T-helper 1 cell treated with Interleukin-12 subunit alpha and Interleukin-12 subunit beta and Interleukin-4 antibody, amounts not matched to agents 30 μg/mL and 1 μg/mL, for 36 hours (primary cell): ENCODE measurements around the gene EGLN2.
"Not testable (repeated sequence)": the region's sequence is repeated elsewhere in the genome, so short reads cannot be mapped to it uniquely, and the experiment has no call there.

ENCODE experiments used
- H3K27ac Mint-ChIP-seq: one replicate; pipeline ENCODE4 v1.8.0; 2021; ENCODE audit warnings: mild to moderate bottlenecking, mixed read lengths
- H3K27me3 Mint-ChIP-seq: one replicate; pipeline ENCODE4 v1.8.0; 2021; ENCODE audit warnings: low read depth, mixed read lengths
- H3K36me3 Mint-ChIP-seq: one replicate; pipeline ENCODE4 v1.8.0; 2021; ENCODE audit warnings: low read depth, mixed read lengths
- H3K4me1 Mint-ChIP-seq: one replicate; pipeline ENCODE4 v1.8.0; 2021; ENCODE audit warnings: low read depth, mixed read lengths
- H3K4me3 Mint-ChIP-seq: one replicate; pipeline ENCODE4 v1.8.0; 2021; ENCODE audit warnings: mild to moderate bottlenecking, moderate library complexity, mixed read lengths
- H3K9me3 Mint-ChIP-seq: one replicate; pipeline ENCODE4 v1.8.0; 2021; ENCODE audit warnings: mixed read lengths

The EGLN2 gene

DNA sequence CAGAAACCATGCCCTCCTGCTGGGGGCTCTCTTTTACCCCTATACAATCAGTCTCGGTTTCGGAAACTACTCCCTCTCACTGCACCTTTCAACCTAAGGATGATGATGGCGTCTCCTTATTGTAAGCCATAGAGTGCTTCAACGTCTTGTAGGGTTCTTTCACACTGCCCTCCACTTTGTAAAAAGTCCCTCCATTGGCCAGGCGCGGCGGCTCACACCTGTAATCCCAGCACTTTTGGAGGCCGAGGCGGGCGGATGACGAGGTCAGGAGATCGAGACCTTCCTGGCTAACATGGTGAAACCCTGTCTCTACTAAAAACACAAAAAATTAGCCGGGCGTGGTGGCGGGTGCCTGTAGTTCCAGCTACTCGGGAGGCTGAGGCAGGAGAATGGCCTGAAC lies 31.8 kb downstream of the EGLN2 start:
- H3K36me3 Mint-ChIP-seq, result peaks cover 16% of the 10 kb centered on the region
- not testable (repeated sequence) for H3K27me3 Mint-ChIP-seq, H3K4me3 Mint-ChIP-seq, H3K9me3 Mint-ChIP-seq, H3K27ac Mint-ChIP-seq
- peaks cover 18% of the 10 kb centered on the region for H3K4me1 Mint-ChIP-seq

DNA sequence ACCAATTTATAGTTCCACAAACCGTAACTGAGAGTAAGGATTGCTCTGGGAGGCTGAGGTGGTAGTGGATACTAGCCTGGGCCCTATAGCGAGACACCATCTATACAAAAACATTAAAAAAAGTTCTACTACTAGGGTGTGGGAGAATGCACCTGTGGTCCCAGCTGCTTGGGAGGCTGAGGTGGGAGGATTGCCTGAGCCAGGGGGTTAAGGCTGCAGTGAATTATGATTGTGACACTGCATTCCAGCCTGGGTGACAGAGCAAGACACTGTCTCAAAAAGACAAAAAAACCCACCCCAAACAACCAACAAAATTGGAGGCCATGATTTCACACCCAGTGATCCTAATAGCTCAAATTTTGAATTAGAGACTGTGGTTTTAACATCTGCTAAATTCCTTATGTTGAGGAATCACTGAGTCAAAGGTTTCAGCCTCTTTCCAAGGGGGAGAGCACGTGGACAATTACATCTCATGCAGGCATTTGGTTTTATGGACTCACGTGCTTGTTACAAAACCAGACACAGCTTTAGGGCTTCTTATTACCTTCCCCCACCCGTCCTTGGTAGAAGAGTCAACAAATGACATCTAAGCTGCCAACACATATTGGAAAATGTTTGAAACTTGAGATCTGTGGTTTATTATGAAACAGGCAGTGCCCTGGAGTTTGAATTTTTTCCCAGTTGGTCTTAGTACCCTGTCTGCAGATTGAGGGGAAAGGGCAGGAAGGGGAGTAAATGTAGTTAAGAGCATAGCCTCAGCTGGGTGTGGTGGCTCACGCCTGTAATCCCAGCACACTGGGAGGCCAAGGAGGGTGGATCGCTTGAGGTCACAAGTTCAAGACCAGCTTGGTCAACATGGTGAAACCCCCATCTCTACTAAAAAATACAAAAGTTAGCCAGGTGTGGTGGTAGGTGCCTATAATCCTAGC lies 32.8 kb downstream of the EGLN2 start:
- H3K27me3 Mint-ChIP-seq, result no peaks in the 10 kb centered on the region
- peaks cover 12% of the 10 kb centered on the region for H3K4me1 Mint-ChIP-seq
- no peak overlapping the region for H3K27ac Mint-ChIP-seq
- peaks cover 13% of the 10 kb centered on the region for H3K36me3 Mint-ChIP-seq
- no peak overlapping the region for H3K4me3 Mint-ChIP-seq
- peaks cover 3% of the 10 kb centered on the region for H3K9me3 Mint-ChIP-seq

DNA sequence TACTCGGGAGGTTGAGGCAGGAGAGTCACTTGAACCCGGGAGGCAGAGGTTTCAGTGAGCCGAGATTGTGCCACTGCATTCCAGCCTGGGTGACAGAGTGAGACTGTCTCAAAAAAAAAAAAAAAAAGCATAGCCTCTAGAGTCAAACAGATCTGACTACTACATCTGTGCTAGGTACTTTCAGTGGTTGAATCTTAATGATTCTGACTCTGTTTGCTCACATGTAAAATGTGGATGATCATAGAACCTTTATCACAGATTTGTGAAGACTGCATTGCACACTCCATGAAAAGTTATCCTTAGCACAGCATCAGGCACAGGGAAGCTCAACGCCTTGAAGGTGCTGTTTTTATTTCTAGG lies 33.4 kb downstream of the EGLN2 start:
- not testable (repeated sequence) for H3K36me3 Mint-ChIP-seq, H3K4me3 Mint-ChIP-seq, H3K9me3 Mint-ChIP-seq, H3K4me1 Mint-ChIP-seq, H3K27me3 Mint-ChIP-seq, H3K27ac Mint-ChIP-seq

DNA sequence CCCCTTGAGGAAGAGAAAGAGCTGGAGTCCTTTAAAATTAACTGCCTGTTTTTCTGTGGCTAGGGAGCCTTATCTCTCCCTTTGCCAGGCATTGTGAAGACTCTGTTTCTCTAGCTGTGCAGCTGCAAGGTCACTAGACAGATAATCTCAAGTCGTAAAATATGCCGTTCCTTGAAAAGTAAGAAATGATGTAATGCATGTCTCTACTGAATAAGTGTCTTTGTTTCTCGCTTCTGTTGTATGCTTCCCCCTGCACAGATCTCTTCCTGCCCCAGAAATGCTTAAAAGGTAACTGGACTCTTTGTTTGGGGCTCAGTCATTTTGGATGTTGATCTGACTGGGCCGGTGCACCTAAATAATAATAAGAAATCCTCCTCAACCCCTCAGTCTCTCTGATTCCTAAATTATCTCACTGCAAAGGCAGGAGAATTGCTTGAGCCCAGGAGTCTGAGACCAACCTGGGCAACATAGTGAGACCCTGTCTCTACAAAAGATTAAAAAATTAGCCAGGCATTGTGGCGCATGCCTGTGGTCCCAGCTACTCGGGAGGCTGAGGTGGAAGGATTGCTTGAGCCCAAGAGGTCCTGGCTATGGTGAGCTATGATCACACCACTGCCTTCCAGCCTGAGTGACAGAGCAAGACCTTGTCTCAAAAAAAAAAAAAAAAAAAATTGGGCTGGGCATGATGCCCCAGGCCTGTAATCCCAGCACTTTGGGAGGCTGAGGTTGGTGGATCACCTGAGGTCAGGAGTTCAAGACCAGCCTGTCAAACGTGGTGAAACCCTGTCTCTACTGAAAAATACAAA lies 34.9 kb downstream of the EGLN2 start:
- H3K4me1 Mint-ChIP-seq, H3K27me3 Mint-ChIP-seq, H3K4me3 Mint-ChIP-seq, H3K9me3 Mint-ChIP-seq, H3K27ac Mint-ChIP-seq, H3K36me3 Mint-ChIP-seq: not testable (repeated sequence)

DNA sequence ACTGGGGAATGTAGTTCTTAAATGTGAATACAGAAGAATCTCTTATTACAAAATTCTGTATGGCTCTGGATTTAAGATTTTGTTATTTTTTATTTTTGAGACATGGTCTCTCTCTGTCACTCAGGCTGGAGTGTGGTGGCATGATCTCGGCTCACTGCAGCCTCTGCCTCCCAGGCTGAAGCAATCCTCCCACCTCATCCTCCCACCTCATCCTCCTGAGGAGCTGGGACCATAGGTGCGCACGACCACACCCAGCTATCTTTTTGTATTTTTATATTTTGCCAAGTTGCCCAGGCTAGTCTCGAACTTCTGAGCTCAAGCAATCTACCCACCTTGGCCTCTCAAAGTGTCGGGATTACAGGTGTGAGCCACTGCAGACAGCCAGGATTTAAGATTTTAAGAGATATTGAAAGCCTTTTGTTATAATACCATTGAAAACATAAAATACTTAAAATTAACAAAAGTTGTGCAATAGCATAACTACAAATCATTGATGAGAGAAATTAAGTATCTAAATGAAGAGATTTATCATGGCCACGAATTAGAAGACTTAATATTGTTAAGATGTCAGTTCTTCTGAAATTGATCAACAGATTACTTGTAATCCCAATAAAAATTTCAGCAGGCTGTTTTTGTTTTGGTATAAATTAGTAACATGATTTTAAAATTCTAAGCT lies 37.9 kb downstream of the EGLN2 start:
- Mint-ChIP-seq H3K27me3 (peaks cover 22% of the 10 kb centered on the region), H3K9me3 (no peaks in the 10 kb centered on the region), H3K4me3 (no peak overlapping the region), H3K4me1 (peaks cover 5% of the 10 kb centered on the region), H3K27ac (no peak overlapping the region), H3K36me3 (no peaks in the 10 kb centered on the region)

DNA sequence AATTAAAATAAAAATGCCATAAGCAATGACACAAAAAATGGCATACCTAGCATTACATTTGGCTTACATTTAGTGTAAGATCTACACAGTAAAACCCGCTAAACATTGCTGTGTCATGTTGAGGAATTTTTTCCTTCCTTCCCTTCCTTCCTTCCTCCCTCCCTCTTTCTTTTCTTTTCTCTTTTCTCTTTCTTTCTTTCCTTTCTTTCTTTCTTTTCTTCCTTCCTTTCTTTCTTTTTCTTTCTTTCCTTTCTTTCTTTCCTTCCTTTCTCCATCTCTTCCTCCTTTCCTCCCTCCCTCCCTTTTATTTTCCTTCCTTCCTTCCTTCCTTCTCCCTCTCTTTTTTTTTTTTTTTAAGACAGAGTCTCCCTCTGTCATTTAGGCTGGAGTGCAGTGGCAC lies 39.5 kb downstream of the EGLN2 start:
- peaks cover 22% of the 10 kb centered on the region for H3K27me3 Mint-ChIP-seq
- H3K36me3 Mint-ChIP-seq, H3K9me3 Mint-ChIP-seq, H3K27ac Mint-ChIP-seq, H3K4me1 Mint-ChIP-seq, H3K4me3 Mint-ChIP-seq: not testable (repeated sequence)

DNA sequence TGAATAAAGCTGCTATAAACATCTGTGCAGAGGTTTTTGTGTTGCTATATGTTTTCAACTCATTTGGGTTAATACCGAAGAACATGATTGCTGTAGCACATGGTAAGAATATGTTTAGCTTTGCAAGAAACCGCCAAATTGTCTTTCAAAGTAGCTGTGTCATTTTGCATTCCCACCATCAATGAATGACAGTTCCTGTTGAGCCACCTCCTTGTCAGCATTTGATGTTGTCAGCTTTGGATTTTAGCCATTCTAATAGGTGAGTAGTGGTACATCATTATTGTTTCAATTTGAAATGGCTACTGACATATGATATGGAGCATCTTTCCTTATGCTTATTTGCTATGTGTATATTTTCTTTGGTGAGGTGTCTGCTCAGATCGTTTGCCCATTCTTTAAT lies 43.0 kb downstream of the EGLN2 start:
- H3K4me3 Mint-ChIP-seq, H3K27ac Mint-ChIP-seq, H3K36me3 Mint-ChIP-seq, H3K9me3 Mint-ChIP-seq: not testable (repeated sequence)
- Mint-ChIP-seq H3K4me1 (peaks cover 20% of the 10 kb centered on the region), H3K27me3 (peaks cover 27% of the 10 kb centered on the region)

DNA sequence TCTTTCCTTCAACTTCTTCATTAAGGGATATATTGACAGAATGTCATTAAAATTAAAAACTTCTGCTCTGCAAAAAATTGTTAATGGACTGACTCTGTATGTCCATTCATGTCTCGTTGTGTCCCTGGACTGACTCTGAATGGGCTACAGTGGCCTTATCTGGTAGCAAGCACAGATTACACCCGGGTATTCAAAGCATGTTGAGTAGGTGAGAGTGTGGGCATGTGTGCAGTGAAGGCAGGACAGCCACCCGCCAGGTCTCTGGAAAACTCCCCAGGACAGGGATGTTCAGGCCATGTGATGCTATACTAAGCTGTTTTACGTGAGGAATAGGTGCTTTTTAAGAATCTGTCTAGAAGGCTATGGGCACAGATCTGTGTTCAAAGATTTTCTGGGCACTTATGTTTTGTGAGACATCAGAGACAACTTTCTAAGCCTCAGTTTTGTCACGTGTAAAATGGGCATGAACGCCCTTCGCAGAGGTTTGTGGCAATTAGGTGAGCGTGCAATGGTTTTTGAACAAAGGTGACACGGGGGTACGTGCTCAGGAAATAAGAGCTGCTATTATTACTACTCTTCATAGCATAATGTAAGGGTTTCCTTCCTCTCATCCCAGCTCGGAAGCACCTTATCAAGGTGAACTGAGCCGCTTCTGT lies 44.1 kb downstream of the EGLN2 start:
- H3K36me3 Mint-ChIP-seq, H3K9me3 Mint-ChIP-seq: not testable (repeated sequence)
- Mint-ChIP-seq H3K4me3 (peak overlapping the region; percentile 62), H3K27ac (peak overlapping the region; percentile 36), H3K4me1 (peaks cover 20% of the 10 kb centered on the region), H3K27me3 (peaks cover 37% of the 10 kb centered on the region)

DNA sequence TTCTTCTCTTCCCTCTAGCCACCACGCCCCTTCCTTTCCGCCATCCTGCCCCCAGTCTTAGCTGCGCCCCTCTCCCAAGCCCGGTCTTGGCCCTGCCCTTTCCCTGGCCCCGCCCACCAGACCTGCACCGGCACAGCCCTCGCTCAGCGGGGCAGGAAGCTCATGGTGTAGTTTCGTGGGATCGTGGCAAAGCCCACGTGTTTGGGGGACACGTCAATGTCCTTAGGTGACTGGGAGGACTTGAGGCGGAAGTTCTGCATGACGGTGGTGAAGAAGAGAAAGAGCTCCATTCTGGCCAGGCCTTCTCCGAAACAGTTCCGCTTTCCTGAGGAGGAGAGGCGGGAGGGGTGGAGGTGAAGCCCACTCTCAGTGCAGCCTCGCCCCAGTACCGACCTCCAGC lies 44.7 kb downstream of the EGLN2 start:
- H3K9me3 Mint-ChIP-seq, H3K36me3 Mint-ChIP-seq: not testable (repeated sequence)
- Mint-ChIP-seq H3K4me3 (peak overlapping the region; percentile 62), H3K27ac (peak overlapping the region; percentile 36), H3K27me3 (peaks cover 35% of the 10 kb centered on the region), H3K4me1 (peaks cover 20% of the 10 kb centered on the region)

DNA sequence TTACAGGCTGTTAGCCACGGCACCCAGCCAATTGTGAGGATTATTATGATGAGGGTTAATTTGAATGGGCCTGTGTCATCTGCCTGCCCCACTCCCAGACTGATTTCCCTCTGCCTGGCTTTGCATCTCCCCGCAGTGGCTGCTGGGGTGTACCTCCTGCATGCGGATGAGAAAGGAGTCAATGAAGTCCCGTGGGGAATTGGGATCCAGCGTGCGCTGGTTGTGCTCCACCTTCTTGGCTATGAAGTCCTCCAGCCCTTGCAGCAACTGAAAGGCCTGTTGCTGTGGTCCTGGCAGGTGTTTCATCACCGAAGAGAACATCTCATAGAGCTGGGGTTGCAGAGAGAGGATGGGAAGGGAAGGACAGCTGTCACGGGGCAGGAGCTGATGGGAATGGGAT lies 47.7 kb downstream of the EGLN2 start:
- not testable (repeated sequence) for H3K9me3 Mint-ChIP-seq, H3K36me3 Mint-ChIP-seq, H3K4me3 Mint-ChIP-seq, H3K27ac Mint-ChIP-seq
- peaks cover 45% of the 10 kb centered on the region for H3K27me3 Mint-ChIP-seq
- peaks cover 27% of the 10 kb centered on the region for H3K4me1 Mint-ChIP-seq

DNA sequence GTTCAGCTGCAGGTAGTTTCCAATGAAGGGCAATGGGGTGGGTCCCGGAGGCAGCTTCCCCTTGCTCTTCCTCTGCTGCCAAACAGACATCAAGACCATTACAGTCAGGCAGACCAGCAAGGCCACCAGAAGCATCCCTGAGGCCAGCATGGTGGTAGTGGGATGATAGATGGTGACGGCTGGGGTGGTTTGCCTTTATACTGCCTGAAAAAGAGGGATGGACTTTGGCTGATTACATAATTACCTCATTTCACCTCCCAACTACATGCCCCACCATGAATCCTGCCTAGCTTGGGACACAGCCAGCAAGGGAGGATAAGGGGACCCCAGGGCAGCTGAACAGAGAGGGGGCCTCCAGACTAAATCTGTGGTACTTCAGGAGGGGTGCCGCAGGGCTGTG lies 51.3 kb downstream of the EGLN2 start, which contains the start of gene CYP2A6:
TSS of gene CYP2A6 (minus strand) at position 171 of the 400 bp plus-strand sequence. CDS start at position 150, 21 bp downstream.
- not testable (repeated sequence) for H3K4me1 Mint-ChIP-seq, H3K4me3 Mint-ChIP-seq, H3K36me3 Mint-ChIP-seq, H3K27ac Mint-ChIP-seq, H3K9me3 Mint-ChIP-seq
- peaks cover 58% of the 10 kb centered on the region for H3K27me3 Mint-ChIP-seq

DNA sequence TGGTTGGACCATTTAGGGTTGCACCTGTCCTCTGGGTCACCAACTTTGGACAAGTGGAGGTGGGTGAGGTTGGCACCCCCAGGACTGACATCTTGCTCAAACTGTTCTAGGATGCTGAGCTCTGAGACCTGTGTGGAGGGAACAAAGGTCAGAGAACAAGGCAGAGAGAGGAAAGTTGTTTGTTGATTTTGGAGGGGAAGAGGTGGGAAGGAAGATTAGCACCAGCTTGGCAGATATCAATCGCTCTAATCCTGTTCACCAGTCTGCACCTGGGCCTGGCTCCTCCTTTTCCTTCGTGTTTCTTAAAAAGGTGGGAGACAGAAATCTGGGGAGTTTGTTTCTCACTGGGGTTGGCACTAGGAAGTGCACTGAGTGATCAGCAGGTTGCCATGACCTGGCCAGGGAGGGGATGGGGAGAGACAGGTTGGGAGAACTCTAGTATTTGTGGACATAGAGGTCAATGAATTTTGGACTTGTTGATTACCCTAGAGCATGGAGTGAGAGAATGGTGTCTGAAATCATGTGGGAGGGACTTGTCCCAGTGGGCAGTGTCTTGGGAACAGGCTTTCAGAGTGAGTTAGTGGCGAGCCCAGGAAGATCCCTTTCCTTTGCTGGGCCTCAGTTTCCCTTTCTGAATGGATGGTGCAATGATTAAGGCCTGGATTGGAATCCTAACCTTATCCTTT lies 53.6 kb downstream of the EGLN2 start:
- H3K36me3 Mint-ChIP-seq, H3K4me1 Mint-ChIP-seq, H3K9me3 Mint-ChIP-seq, H3K27ac Mint-ChIP-seq, H3K4me3 Mint-ChIP-seq: not testable (repeated sequence)
- peaks cover 49% of the 10 kb centered on the region for H3K27me3 Mint-ChIP-seq
